Lung (tissue), 16 donors: Measurements from ENCODE around the gene RETSAT. TPM values are rescaled to one million over a fixed set of nuclear protein-coding genes. Genes with fewer than 3 reads are reported as not detected.

Source experiments
- ATAC-seq: fragments of 200-7000 bp; cut with Tn5 transposase; one replicate; pipeline ENCODE4 v1.9.1; 2020; ENCODE audit warnings: moderate number of reproducible peaks; ENCODE audit not compliant: insufficient read depth, low FRiP score
- DNase-seq, 3 donors: peaks; one replicate each; pipeline ENCODE4 v3.0.0-alpha.2; 2013 to 2017
- H3K27ac ChIP-seq, 2 donors: one replicate each; pipeline ENCODE4 v1.5.1; 2013; ENCODE audit warnings: mild to moderate bottlenecking in 2 of 2, moderate library complexity in 2 of 2, control low read depth in 1 of 2, inconsistent platforms in 1 of 2, low read depth in 1 of 2, low read length in 1 of 2
- H3K27me3 ChIP-seq, 3 donors: one replicate each; pipeline ENCODE4 v1.5.1; 2013; ENCODE audit warnings: low read length in 2 of 3; ENCODE audit not compliant: control insufficient read depth in 3 of 3, insufficient read depth in 3 of 3
- H3K36me3 ChIP-seq, 4 donors: one replicate each; pipeline ENCODE4 v1.5.1; 2013; ENCODE audit warnings: low read length in 4 of 4, mild to moderate bottlenecking in 1 of 4, moderate library complexity in 1 of 4; ENCODE audit not compliant: control insufficient read depth in 4 of 4, insufficient read depth in 4 of 4
- H3K4me1 ChIP-seq, 5 donors: one replicate each; pipeline ENCODE4 v1.5.1; 2013; ENCODE audit warnings: low read length in 5 of 5, mild to moderate bottlenecking in 2 of 5, moderate library complexity in 1 of 5; ENCODE audit not compliant: control insufficient read depth in 5 of 5, insufficient read depth in 5 of 5
- H3K4me3 ChIP-seq: one replicate; pipeline ENCODE4 v1.5.1; 2013; ENCODE audit warnings: mild to moderate bottlenecking, control low read depth, moderate library complexity
- H3K9ac ChIP-seq, 2 donors: one replicate each; pipeline ENCODE4 v1.5.1; 2013; ENCODE audit warnings: low read length in 2 of 2, control low read depth in 1 of 2; ENCODE audit not compliant: insufficient read depth in 1 of 2
- H3K9me3 ChIP-seq, 4 donors: one replicate each; pipeline ENCODE4 v1.5.1; 2013; ENCODE audit warnings: low read length in 3 of 4, mild to moderate bottlenecking in 1 of 4, moderate library complexity in 1 of 4; ENCODE audit not compliant: control insufficient read depth in 4 of 4, insufficient read depth in 3 of 4
- CTCF ChIP-seq: IDR thresholded peaks from 2 replicates; pipeline ENCODE4 v1.5.1; 2012; ENCODE audit warnings: mild to moderate bottlenecking; ENCODE audit errors: control extremely low read depth, extremely low read depth
- WGBS, 2 donors: extraction: QIAGEN DNeasy Blood & Tissue Kit; methylation state at CpG; one replicate each; pipeline ENCODE4 v1.1.7; 2013; 5-methylcytosine and 5-hydroxymethylcytosine counted together
- long read RNA-seq, 5 donors: transcript quantifications; one replicate each; lab custom pipeline, GENCODE V29; 2026
- polyA plus RNA-seq, 2 donors: library from polyadenylated mRNA; stranded (reverse); fragments of 200-250 nt; gene quantifications; one replicate each; pipeline ENCODE4 v1.2.1, GENCODE V29; 2013
- total RNA-seq, 2 donors: library from RNA; depleted of rRNA in 1 of 2; stranded (reverse); fragments of >200 nt in 1 of 2; gene quantifications; one replicate each; pipeline ENCODE4 v1.2.1, GENCODE V29; 2014 to 2021
- donor health status: control.
- donor health status: control.
- donor health status: Bipolar disorder and iron deficiency.
- donor health status: healthy.
- donor health status: DM: yes; HTN: yes; CAD: no.

RETSAT gene
- total RNA-seq (10 to 100 TPM; 19.6 to 55.4 TPM), polyA plus RNA-seq (10 to 100 TPM; 24.6 to 25.1 TPM)
- long read RNA-seq, donor 1, partial matches to known transcripts, result 0 of 2 reads
- long read RNA-seq, donor 1, other reads (novel, unspliced or antisense), result 0 of 2 reads
- long read RNA-seq, donor 2, partial matches to known transcripts, result 13 of 13 reads
- long read RNA-seq, donor 2, other reads (novel, unspliced or antisense), result 0 of 13 reads
- long read RNA-seq, donor 3, partial matches to known transcripts, result 0 of 4 reads
- long read RNA-seq, donor 3, other reads (novel, unspliced or antisense), result 0 of 4 reads
- long read RNA-seq, donor 4, partial matches to known transcripts, result 0 of 1 reads
- long read RNA-seq, donor 4, other reads (novel, unspliced or antisense), result 0 of 1 reads
- long read RNA-seq, donor 5, partial matches to known transcripts, result 0 of 1 reads
- long read RNA-seq, donor 5, other reads (novel, unspliced or antisense), result 0 of 1 reads

- Histone ChIP-seq H3K9ac (peak within 1 kb of the TSS; percentile 86 to 96), H3K4me1 (peaks cover 0 to 27% (median 10%) of the 10 kb centered on the region in 5 donors), H3K4me3 (peak within 1 kb of the TSS; percentile 85), H3K27ac (peak within 1 kb of the TSS; percentile 83 to 91), H3K27me3 (no peaks in the 10 kb centered on the region), H3K36me3 (peaks cover 5 to 24% (median 16%) of the 10 kb centered on the region in 4 donors), H3K9me3 (no peaks in the 10 kb centered on the region)
- WGBS, 2 donors, result 0% methylated on average over 42 of the region's 42 CpGs
- ATAC-seq (peak; percentile 98), DNase-seq (peak; percentile 98 to 100 (median 100))
- no peak for TF ChIP-seq CTCF
Measured at GRCh38 chr2:85354286-85355072, at the start of gene RETSAT, which contains the start of gene ELMOD3. Gene RETSAT, minus strand, starts transcription at chr2:85354528. Its CDS starts 21 bp downstream, at chr2:85354507. Gene ELMOD3, plus strand, starts transcription at chr2:85354769. Its CDS starts 2,430 bp downstream, at chr2:85357199.

GRCh38 chr2:85401844-85402243 is 47.5 kb upstream of the RETSAT start:
- no peak for TF ChIP-seq CTCF
- H3K27ac ChIP-seq, result no peak overlapping the region
- H3K4me1 ChIP-seq, result no peaks in the 10 kb centered on the region
- DNase-seq, result no peak
- no peaks in the 10 kb centered on the region for H3K27me3 ChIP-seq
- ATAC-seq, result no peak
- WGBS, 2 donors, result 43 to 77% methylated on average over 8 of the region's 8 CpGs
- H3K4me3 ChIP-seq, result no peak overlapping the region
- peaks cover 0 to 24% (median 0%) of the 10 kb centered on the region in 4 donors for H3K36me3 ChIP-seq
- peaks cover 0 to 3% (median 0%) of the 10 kb centered on the region in 4 donors for H3K9me3 ChIP-seq
- no peak overlapping the region for H3K9ac ChIP-seq

GRCh38 chr2:85401464-85401805 is 47.1 kb upstream of the RETSAT start:
- ATAC-seq, result no peak
- Histone ChIP-seq H3K9me3 (peaks cover 0 to 3% (median 0%) of the 10 kb centered on the region in 4 donors), H3K9ac (no peak overlapping the region), H3K4me3 (no peak overlapping the region), H3K36me3 (peaks cover 0 to 24% (median 0%) of the 10 kb centered on the region in 4 donors), H3K27me3 (no peaks in the 10 kb centered on the region), H3K27ac (no peak overlapping the region), H3K4me1 (peaks cover 0 to 3% (median 0%) of the 10 kb centered on the region in 5 donors)
- WGBS, 2 donors, result 94 to 98% methylated on average over 7 of the region's 7 CpGs
- no peak for DNase-seq
- TF ChIP-seq CTCF, result no peak
